Stromal cell of bone marrow (primary cell): ENCODE data around the gene PGPEP1.
"Not testable (repeated sequence)": the region's sequence is repeated elsewhere in the genome, so short reads cannot be mapped to it uniquely, and the experiment has no call there.

Experiments used
- DNase-seq: peaks from one replicate; pipeline ENCODE4 v3.0.0-alpha.2; 2012; ENCODE audit warnings: low read depth

The PGPEP1 gene

DNA sequence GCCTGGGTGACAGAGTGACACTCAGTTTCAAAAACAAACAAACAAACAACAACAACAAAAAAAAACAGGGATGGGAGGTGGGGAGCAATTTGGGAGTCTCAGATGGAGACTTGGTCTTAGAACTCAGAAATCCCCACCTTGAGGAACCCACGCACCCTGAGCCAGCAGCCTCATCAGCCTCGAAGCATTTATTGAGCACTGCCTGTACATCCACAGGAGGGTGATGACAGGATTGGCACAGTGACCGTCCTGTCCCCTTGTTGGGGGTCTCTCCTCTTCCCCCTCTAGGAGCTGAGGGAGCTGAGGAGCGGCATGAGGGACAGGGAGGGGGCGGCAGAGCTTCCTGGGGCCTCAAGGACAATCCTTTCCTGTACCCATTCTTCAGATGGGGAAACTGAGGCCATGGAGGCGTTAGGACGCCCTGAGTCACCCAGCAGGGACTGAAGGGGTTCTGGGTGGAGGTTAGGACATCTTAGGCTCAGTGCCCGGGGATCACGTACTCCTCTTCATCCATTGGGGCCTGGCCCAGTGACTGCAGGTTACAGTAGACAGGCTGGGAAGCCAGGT, 51.2 kb downstream of the PGPEP1 start:
- DNase-seq = no peak

DNA sequence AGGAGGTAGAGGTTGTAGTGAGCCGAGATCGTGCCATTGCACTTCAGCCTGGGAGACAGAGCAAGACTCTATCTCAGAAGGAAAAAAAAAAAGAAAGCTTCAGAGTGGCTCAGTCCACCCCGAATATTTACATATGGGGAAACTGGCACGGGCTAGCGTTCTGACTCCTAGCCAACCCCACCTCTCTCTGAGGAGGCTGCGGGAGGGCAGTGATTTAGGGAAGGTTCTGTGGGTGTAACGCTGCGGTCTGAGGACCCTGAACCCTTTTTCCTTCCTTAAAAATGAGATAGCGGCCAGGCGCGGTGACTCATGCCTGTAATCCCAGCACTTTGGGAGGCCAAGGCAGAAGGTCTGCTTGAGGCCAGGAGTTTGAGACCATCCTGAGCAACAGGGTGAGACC, 52.0 kb downstream of the PGPEP1 start:
- no peak for DNase-seq

DNA sequence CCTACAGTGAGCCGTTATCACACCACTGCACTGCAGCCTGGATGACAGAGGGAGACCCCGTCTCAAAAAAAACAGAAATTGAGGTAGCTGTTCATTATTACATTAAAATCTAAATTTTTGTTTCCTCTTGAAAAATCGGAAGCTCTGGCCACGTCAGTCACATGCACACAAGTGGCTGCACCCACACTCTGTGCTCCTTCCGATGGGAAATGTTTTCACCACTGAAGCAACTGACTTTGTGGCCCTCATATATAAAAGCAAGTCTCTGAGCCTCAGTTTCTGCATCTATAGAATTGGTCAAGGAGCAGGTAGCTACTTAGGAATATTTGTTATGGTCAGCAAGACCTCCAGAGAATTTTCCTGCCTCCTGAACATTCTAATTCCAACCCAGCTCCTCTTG, 52.5 kb downstream of the PGPEP1 start:
- DNase-seq = no peak

DNA sequence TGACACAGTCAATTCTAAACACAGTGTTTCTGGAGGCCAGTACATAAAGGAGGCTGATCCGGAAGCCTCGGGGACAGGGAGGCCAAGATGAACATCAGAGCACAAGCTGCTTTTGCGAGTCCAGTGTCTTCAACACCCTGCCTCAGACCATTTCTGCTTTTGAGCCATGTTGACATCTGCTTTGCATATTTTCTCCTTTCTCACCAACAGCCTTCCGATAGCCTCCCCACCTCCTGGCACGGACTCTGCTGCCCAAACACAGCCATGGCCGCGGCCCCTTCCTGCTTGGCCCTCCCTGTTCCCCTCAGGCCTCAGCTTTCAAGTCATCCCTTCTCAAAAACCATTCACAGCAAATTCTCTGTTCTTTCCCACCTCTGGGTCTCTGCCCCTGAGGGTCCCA, 53.4 kb downstream of the PGPEP1 start:
- DNase-seq = no peak

DNA sequence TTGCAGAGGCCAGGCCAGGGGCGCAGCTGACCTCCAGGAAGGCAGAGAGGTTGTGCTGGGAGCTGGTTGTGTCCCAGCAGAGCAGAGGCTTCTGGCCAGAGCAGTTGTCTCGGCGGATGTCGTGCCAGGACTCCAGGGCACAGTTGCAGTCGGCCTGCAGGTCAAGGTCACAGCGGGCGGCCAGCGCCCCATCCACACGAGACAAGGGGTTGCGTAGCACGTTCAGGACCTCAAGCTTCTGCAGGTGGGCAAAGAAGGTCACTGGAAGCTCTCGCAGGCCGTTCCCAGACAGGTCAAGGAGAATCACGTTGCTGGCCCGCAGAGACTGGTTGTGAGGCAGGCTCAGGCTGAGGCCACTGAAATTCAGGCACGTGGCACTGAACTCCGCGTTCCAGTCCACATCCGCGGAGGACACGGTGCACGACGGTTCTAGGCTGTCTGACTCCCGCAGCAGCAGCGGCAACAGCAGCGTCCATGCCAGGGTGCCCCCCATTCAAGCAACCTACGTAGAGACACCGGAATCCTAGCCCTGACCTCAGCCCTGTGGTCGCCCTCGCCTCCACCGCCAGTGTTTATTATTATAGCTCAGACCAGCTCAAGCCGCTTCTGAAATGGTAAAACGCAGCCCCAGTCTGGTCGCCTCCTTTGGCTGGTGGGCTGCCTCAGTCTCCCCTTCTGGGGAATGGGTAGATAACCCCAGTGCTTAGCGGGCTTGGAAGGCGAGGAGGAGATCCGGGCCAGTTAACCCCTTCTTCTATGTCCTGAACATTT, 56.3 kb downstream of the PGPEP1 start:
- DNase-seq = no peak

DNA sequence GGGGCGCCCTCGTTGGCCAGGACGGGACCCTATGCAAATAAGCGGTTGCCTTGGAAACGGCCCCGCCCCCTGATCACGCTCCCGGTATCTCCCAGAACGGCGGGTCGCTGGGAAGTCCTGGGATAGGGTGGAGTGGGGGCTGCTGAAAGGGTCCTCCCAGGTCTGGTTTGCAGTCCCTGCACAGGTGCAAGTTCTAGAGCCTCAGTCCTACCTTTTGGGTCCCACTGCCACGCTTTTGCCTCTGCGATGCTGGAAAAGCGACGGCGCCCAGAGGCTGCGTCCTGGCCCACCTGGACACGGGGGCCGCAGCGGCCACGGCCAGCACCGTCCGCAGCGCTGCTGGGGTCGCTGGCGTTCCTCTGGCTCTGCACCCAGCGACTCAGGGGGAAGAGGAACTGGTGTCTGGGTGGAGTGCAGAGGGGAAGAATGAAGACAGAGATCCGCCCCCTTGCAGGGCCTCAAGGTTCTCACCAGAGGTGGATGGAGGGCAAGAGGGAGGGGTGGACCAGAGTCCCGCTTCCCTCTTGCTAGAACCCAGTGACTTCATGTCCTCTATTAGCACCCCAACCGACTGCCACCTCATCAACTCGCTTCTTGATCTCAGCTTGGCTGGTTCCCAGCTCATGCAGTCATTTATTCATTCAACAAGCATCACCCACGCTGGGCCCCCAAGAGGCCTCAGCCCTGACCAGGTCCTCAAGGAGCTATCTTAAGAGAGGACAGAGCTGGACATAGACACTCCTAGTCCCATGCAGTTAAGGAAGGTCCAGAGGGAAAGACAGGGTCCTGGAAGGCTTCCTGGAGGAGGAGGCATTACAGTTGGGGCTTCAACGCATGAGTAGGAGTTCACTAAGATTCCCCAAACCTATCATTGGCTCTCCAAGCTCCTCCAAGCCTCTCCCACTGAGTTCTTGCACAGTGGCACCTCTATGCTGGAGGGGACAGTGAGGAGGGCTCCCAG, 57.1 kb downstream of the PGPEP1 start, which contains the start of gene LRRC25:
TSS of gene LRRC25 (minus strand) at position 381 of the 961 bp plus-strand sequence. CDS start 659 bp downstream, outside the sequence.
- DNase-seq = no peak

DNA sequence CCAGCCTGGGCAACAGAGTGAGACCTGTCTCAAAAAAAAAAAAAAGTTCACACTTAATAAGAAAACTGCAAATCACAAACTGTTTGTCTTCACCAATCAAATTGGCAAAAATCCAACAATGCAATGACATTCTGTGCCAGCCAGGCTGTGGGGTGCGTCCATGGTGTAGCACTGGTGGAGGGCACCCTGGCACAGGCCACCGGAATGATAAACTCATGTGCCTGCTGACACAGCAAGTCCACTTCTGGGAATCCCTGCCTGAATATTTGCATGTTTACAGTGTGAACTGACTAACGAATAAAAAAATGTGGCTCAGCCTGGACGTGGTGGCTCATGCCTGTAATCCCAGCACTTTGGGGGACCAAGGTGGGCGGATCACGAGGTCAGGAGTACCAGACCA, 58.6 kb downstream of the PGPEP1 start:
- no peak for DNase-seq

DNA sequence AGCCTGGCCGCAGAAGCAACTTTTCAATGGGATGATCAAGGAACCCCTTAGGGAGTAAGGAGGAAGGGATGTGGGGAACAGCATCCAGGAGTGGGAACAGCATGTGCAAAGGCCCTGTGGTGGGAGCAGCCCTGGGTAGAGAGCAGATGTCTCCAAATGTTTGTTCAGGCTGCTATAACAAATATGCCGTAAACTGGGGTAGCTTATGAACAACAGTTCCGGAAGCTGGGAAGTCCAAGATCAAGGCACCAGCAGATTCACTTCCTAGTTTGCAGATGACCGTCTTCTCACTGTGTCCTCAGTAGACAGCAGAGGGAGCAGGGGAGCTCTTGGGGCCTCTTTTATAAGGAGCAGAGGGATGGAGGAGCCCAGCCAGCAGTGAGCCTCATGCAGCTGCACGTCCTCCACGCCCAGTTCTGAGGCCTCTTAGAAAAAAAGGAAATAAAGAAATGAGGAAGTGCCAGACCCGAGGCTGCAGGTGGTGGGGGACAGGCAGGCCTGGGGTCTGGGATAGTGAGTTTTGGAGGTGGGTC, 61.2 kb downstream of the PGPEP1 start:
- DNase-seq = no peak

DNA sequence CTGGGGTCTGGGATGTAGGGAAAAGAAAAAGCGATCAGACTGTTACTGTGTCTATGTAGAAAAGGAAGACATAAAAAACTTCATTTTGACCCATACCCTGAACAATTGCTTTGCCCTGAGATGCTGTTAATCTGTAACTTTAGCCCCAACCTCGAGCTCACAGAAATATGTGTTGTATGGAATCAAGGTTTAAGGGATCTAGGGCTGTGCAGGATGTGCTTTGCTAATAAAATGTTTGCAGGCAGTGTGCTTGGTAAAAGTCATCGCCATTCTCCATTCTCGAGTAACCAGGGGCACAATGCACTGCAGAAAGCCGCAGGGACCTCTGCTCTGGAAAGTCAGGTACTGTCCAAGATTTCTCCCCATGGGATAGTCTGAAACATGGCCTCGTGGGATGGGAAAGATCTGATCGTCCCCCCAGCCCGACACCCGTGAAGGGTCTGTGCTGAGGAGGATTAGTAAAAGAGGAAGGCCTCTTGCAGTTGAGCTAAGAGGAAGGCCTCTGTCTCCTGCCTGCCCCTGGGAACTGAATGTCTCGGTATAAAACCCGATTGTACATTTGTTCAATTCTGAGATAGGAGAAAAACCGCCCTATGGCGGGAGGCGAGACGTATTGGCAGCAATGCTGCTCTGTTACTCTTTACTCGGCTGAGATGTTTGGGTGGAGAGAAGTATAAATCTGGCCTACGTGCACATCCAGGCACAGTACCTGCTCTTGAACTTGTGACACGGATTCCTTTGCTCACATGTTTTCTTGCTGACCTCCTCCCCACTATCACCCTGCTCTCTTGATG, 62.3 kb downstream of the PGPEP1 start:
- not testable (repeated sequence) for DNase-seq

DNA sequence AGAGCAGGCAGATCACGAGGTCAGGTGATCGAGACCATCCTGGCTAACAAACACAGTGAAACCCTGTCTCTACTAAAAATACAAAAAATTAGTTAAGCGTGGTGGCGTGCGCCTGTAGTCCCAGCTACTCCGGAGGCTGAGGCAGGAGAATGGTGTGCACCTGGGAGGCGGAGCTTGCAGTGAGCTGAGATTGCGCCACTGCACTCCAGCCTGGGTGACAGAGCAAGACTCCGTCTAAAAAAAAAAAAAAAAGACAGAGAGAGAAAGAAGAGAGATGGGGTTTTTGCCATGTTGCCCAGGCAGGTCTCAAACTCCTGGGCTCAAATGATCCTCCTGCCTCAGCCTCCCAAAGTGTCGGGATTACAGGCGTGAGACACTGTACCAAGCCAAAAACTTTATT, 65.4 kb downstream of the PGPEP1 start:
- DNase-seq = not testable (repeated sequence)

DNA sequence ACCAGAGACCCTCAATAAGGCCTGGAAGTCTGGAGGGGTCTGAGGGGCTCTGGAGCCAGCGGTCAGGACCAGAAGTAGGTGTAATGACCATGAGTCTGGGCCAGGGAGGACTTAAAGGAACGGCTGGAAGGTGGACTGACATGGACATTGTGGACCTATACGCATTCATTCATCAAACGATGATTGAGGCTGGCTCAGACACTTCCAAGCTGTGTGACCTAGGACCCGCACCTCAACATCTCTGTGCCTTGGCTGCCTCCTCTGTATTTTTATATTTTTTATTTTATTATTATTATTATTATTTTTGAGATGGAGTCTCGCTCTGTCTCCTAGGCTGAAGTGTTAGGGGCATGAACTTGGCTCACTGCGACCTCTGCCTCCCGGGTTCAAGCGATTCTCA, 66.4 kb downstream of the PGPEP1 start:
- DNase-seq = no peak

DNA sequence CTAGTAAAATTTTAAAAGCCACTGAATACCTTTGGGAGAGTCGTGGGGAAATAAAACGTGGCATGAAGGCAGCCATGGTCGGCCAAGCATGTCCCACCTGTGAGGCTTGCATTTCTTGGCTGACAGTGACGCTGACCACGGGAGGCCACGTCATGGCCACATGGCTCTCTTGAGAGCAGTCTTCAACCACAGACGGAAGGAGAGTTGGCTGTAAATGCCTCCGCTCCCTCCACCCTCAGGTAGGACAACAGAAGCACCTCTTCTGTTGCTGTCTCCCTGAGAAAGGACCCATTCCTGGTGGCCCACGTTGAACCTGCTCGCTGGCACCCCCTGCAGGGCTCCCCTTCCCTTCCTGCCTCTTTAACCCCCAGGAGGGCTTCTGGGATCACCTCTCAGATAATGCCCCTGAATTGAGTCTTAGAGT, 67.7 kb downstream of the PGPEP1 start:
- DNase-seq = no peak

DNA sequence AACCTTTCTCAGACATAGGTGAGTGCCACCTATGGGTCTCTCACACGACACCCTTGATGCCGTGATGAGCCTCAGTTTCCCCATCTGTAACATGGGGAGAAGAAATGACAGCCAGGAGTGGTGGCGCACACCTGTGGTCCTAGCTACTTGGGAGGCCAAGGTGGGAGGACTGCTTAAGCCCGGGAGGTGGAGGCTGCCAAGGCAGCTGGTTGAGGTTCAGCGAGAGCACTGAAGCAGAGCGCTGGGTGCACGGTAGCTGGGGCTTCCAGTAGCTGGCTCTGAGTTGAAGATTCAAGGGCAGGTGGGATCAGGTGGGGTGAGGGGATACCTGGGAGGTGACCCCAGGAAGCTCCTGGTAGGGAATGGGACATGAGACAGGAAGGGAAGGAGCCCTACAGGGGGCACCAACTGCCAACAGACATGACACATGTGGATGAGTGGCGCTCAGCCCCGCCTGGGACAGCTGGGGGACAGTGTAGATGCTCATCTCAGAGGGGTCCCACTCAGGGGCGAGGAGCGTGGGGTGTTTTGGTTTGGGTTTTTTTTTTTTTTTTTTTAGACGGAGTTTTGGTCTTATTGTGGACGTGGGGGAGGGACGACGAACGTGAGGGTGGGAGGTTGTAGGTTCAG, 72.3 kb downstream of the PGPEP1 start:
- DNase-seq = no peak

DNA sequence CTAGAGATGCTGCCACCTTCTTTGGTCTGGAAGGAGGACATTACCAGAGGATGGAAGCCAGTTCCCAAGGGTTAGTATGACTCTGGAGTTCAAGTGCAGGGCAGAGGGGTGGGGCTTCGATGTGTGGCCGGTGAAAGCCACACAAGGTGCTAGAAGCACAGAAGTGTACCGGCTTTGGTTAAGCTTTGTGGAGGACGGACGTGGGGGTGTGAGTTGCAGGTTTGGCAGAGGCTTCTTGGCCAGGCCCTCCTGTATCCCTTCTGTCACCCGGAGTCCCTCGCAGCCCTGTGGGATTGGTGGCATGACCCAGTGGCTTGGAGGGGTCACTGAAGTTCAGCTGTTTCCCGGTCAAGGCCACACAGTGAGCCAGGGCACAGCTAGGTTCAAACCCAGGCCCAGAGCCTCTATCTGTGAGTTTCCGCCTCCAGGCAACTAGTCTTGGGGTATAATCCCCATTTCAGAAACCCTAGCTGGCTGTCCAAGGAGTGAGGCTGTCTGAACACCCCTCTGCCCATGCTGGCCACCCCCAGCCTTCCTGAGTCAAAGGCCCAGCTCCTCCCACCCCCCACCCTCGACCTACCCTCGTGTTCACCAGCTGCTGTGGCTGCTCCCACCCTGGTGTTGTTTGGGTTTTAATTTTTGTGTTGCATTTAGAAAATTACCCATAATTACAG, 74.2 kb downstream of the PGPEP1 start:
- DNase-seq = no peak

DNA sequence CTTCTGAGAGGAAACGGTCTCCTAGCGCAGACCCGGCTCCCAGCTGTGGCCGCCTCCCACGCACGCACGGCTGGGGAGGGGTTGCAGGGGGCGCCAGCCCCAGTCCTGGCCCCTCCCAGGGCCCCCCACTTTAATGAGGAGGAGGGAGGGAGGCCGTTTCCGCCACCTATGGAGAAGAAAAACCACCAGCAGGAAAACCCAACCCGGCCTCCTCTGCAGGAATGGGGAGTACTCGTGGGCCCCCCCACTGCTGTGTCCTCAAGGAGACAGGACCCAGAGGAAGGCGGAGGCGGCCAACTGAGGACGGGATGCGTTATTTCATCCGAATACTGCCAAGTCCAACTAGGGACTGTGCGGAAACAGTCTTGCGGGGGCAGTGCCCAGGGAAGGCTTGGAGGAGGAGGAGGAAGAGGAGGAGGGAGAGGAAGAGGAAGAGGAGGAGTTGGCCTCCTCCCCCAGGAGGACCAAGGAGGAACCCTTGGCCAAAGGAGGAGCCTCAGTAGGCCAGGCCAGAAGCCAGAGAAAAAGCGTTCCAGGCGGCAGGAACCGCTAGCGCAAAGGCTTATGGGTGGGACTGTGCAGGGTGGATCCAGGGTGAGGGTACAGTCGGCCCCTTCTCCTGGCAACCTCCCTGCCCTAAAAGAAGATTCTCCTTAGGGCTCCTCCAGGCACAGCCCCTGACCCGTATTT, 74.9 kb downstream of the PGPEP1 start:
- DNase-seq = peak; percentile 65

DNA sequence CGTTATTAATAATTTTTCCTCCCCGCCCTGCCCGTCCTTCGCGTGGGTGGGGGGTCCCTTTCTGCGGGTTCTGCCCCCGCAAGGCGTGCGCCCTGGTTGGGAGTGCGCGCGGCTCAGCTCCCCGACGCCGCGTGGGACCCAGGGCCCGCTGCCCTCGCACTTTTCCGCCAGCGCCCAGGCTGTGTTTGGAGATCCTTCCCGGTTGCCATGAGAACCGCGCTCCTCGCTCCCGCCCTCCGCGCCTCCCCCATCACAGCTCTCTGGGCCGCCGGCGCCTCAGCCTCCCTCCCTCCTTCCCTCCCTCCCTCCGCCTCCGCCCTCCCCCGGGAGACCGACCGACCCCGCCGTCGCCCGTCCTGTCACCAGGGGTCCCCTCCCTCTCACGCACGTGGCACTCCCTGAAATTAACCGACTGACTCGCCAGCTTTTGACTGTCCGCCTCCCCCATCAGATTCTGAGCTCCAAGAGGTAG, 76.4 kb downstream of the PGPEP1 start:
- DNase-seq = peak; percentile 83

DNA sequence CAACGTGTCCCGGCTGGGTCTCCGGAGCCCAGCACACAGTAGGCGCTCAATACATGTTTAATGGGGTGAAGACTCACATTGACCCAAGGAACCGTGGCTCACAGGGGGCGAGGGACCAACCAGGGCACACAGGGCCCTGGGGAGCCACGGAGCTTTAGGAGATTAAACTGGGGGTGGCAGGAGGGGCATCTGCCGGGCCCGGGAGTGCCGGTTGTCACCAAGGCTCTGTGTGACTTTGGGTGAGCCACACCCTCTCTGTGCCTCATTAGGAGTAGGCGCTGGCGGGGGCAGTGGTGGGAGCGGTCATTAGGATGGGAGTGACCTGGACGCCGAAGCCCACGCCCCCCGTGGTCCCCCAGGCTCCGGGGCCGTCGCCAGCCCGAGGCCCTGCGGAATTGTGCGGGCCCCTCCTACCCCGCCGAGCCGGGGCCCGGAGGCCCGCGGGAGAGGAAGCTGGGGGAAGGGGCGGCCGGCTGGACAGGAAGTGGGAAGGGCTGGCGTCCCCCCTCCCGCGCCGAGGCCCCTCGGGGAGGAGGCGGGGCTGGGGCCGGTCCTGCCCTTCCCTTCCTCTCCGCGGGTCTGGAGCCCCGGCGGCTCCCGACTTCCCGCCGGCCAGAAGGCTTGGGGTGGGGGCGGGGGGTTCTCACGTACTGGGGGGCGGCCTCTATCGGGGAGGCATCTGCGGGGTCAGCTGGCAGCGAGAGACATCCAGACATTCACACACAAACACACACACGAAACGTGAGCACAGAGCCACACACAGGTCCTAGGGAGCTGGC, 77.0 kb downstream of the PGPEP1 start:
- peak; percentile 54 for DNase-seq

DNA sequence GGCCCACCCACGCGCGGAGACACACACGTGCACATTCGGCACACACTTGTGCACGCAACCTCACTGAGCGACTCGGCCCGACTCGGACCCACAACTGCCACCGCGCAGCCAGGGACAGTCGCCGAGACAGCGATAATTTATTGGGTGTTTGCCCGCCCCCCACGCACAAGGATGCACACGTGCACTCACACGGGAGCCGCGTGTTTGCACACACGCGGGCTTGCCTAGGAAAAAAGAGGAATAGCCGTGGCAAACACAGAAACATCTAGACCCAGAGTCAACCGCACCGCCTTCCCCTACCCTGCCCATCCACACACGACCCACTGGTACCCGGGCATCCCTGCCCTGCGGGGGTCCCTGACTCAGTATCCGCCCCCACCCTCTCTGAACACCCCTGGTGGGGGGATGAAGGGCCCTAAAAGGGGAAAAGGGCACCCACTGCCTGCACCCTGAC, 77.7 kb downstream of the PGPEP1 start:
- no peak for DNase-seq
